T-helper 2 cell (primary cell): ENCODE results near the gene RGSL1.
"Not testable (repeated sequence)": the region's sequence is repeated elsewhere in the genome, so short reads cannot be mapped to it uniquely, and the experiment has no call there.

ENCODE experiments used
- DNase-seq, 5 experiments: peaks; one replicate each; pipeline versions ENCODE4 v3.0.0 to v3.0.0-alpha.2; 2012 to 2022

The RGSL1 gene

GRCh38 chr1:182447124-182447523, 2.8 kb upstream of the RGSL1 start:
- DNase-seq: not testable (repeated sequence)

GRCh38 chr1:182447660-182448059, 2.3 kb upstream of the RGSL1 start:
- no peak for DNase-seq

- no peak for DNase-seq
Observed at GRCh38 chr1:182453631-182454030, 3.7 kb downstream of the RGSL1 start.

GRCh38 chr1:182457844-182458243, 7.9 kb downstream of the RGSL1 start:
- DNase-seq: no peak

GRCh38 chr1:182459949-182460348, 10.0 kb downstream of the RGSL1 start:
- no peak for DNase-seq

- DNase-seq: no peak
Observed at GRCh38 chr1:182460550-182460951, 10.6 kb downstream of the RGSL1 start.

- no peak for DNase-seq
Observed at GRCh38 chr1:182473556-182473955, 23.6 kb downstream of the RGSL1 start.

GRCh38 chr1:182476625-182477024, 26.7 kb downstream of the RGSL1 start:
- DNase-seq: no peak

GRCh38 chr1:182478238-182478637, 28.3 kb downstream of the RGSL1 start:
- no peak for DNase-seq

GRCh38 chr1:182484067-182484466, 34.1 kb downstream of the RGSL1 start:
- DNase-seq: no peak

- peak in 1 of 5 experiments; percentile 13 for DNase-seq
Observed at GRCh38 chr1:182484531-182485257, 34.7 kb downstream of the RGSL1 start.

GRCh38 chr1:182485861-182486260, 35.9 kb downstream of the RGSL1 start:
- DNase-seq: no peak

- no peak for DNase-seq
Observed at GRCh38 chr1:182488803-182489202, 38.9 kb downstream of the RGSL1 start.

GRCh38 chr1:182493063-182493462, 43.1 kb downstream of the RGSL1 start:
- no peak for DNase-seq

GRCh38 chr1:182495002-182495401, 45.1 kb downstream of the RGSL1 start:
- no peak for DNase-seq

GRCh38 chr1:182495693-182496092, 45.7 kb downstream of the RGSL1 start:
- no peak for DNase-seq

GRCh38 chr1:182507685-182508084, 57.7 kb downstream of the RGSL1 start:
- no peak for DNase-seq

- no peak for DNase-seq
Observed at GRCh38 chr1:182515556-182515955, 65.6 kb downstream of the RGSL1 start.

GRCh38 chr1:182520736-182521135, 70.8 kb downstream of the RGSL1 start:
- DNase-seq: no peak

- DNase-seq: no peak
Observed at GRCh38 chr1:182525342-182525741, 75.4 kb downstream of the RGSL1 start.

- no peak for DNase-seq
Observed at GRCh38 chr1:182527680-182528079, 77.7 kb downstream of the RGSL1 start.

GRCh38 chr1:182528206-182528605, 78.3 kb downstream of the RGSL1 start:
- not testable (repeated sequence) for DNase-seq

- DNase-seq: no peak
Observed at GRCh38 chr1:182533896-182534295, 84.0 kb downstream of the RGSL1 start.

- DNase-seq: no peak
Observed at GRCh38 chr1:182549346-182549745, 99.4 kb downstream of the RGSL1 start.

- no peak for DNase-seq
Observed at GRCh38 chr1:182549811-182550210, 99.9 kb downstream of the RGSL1 start.
